A549 treated with AZD9567 at 1 μM for 4 hours (cell line): ENCODE data around the gene VSTM1. TPM values are rescaled to one million over a fixed set of nuclear protein-coding genes. Genes with fewer than 3 reads are reported as not detected.

Source experiments
- total RNA-seq: library from RNA; stranded (reverse); fragments of 200-300 nt; extraction: Qiagen RNA extraction; gene quantifications from 5 replicates; pipeline ENCODE4 v1.2.3, GENCODE V29; 2022; ENCODE audit not compliant: insufficient read depth

VSTM1 gene
- 0.45 to 0.99 TPM (median 0.63 TPM) in 4 of 5 replicates, not detected in the other for total RNA-seq

GRCh38 chr19:54063350-54064116, at the start of gene VSTM1:
TSS of gene VSTM1 (minus strand) at chr19:54063897. CDS start at chr19:54063777, 120 bp downstream.

GRCh38 chr19:54102421-54103169, 38.9 kb upstream of the VSTM1 start, which contains the start of gene NDUFA3:
TSS of gene NDUFA3 (plus strand) at chr19:54102855. CDS start at chr19:54102879, 24 bp downstream.

GRCh38 chr19:54100561-54100960, 36.9 kb upstream of the VSTM1 start, which contains the start of gene OSCAR:
TSS of gene OSCAR (minus strand) at chr19:54100803. CDS start at chr19:54100792, 11 bp downstream.

GRCh38 chr19:54081032-54081431, 17.3 kb upstream of the VSTM1 start, which contains the start of gene TARM1:
TSS of gene TARM1 (minus strand) at chr19:54081365. CDS start at chr19:54081340, 25 bp downstream.

GRCh38 chr19:53991224-53992113, 72.2 kb downstream of the VSTM1 start, which contains the start of gene CACNG6:
TSS of gene CACNG6 (plus strand) at chr19:53991637. CDS start at chr19:53992878, 1,241 bp downstream.

Other genes with a start within 250 kb of the VSTM1 start
- gene NLRP12, start 239.6 kb downstream of the VSTM1 start, total RNA-seq = 0.02 TPM in 1 of 5 replicates, not detected in the others
- 200 to 307 TPM (median 278 TPM) in 5 replicates for gene MYADM, start 196.0 kb downstream of the VSTM1 start, total RNA-seq
- 1.9 to 6.8 TPM (median 5.6 TPM) in 5 replicates for gene PRKCG, start 181.7 kb downstream of the VSTM1 start, total RNA-seq
- gene CACNG7, start 154.6 kb downstream of the VSTM1 start, total RNA-seq = 5.6 to 8.6 TPM (median 8.5 TPM) in 5 replicates
- gene CACNG8, start 101.0 kb downstream of the VSTM1 start, total RNA-seq = 0.35 to 1.1 TPM (median 0.94 TPM) in 5 replicates
- 4.2 to 11.4 TPM (median 10.2 TPM) in 5 replicates for gene CACNG6, start 72.3 kb downstream of the VSTM1 start, total RNA-seq
- gene TARM1, start 17.5 kb upstream of the VSTM1 start, total RNA-seq = not detected in 5 replicates
- gene OSCAR, start 36.9 kb upstream of the VSTM1 start, total RNA-seq = 0.18 to 0.38 TPM (median 0.29 TPM) in 4 of 5 replicates, not detected in the other
- 206 to 250 TPM (median 226 TPM) in 5 replicates for gene NDUFA3, start 39.0 kb upstream of the VSTM1 start, total RNA-seq
- 20.0 to 21.2 TPM (median 20.3 TPM) in 5 replicates for gene TFPT, start 51.8 kb upstream of the VSTM1 start, total RNA-seq
- 108 to 123 TPM (median 114 TPM) in 5 replicates for gene PRPF31, start 51.9 kb upstream of the VSTM1 start, total RNA-seq
- gene CNOT3, start 73.9 kb upstream of the VSTM1 start, total RNA-seq = 43.4 to 69.0 TPM (median 66.2 TPM) in 5 replicates
- 8.1 to 9.5 TPM (median 9.0 TPM) in 5 replicates for gene LENG1, start 95.8 kb upstream of the VSTM1 start, total RNA-seq
- gene TMC4, start 109.3 kb upstream of the VSTM1 start, total RNA-seq = 0.87 to 1.3 TPM (median 1.1 TPM) in 4 of 5 replicates, not detected in the other
- gene MBOAT7, start 125.7 kb upstream of the VSTM1 start, total RNA-seq = 108 to 151 TPM (median 149 TPM) in 5 replicates
- gene TSEN34, start 127.4 kb upstream of the VSTM1 start, total RNA-seq = 65.1 to 131 TPM (median 122 TPM) in 5 replicates
- gene RPS9, start 137.0 kb upstream of the VSTM1 start, total RNA-seq = 2,144 to 2,323 TPM (median 2,292 TPM) in 5 replicates
- gene LILRB3, start 159.1 kb upstream of the VSTM1 start, total RNA-seq = 0.04 to 0.33 TPM (median 0.10 TPM) in 4 of 5 replicates, not detected in the other
- gene LILRA6, start 178.9 kb upstream of the VSTM1 start, total RNA-seq = 0.03 to 0.06 TPM in 2 of 5 replicates, not detected in the others
- 0.04 to 0.08 TPM (median 0.06 TPM) in 4 of 5 replicates, not detected in the other for gene LILRB5, start 193.4 kb upstream of the VSTM1 start, total RNA-seq
- gene LILRB2, start 217.2 kb upstream of the VSTM1 start, total RNA-seq = 0.03 to 0.06 TPM (median 0.06 TPM) in 3 of 5 replicates, not detected in the others
- not detected in 5 replicates for gene LILRA5, start 249.3 kb upstream of the VSTM1 start, total RNA-seq